Nephron progenitor cell (in vitro differentiated cells): ENCODE data around the gene TAP2.

Experiments used
- DNase-seq: peaks from one replicate; pipeline ENCODE4 v3.0.0; 2021
- H3K27ac Mint-ChIP-seq: 2 replicates; pipeline ENCODE4 v1.8.0; 2021; ENCODE audit warnings: mild to moderate bottlenecking, moderate library complexity, mixed read lengths
- H3K27me3 Mint-ChIP-seq: 2 replicates; pipeline ENCODE4 v1.8.0; 2021; ENCODE audit warnings: mild to moderate bottlenecking, low read depth, mixed read lengths; ENCODE audit not compliant: poor library complexity
- H3K36me3 Mint-ChIP-seq: 2 replicates; pipeline ENCODE4 v1.8.0; 2021; ENCODE audit warnings: low read depth, mixed read lengths
- H3K4me1 Mint-ChIP-seq: 2 replicates; pipeline ENCODE4 v1.8.0; 2021; ENCODE audit warnings: mixed read lengths
- H3K4me3 Mint-ChIP-seq: 2 replicates; pipeline ENCODE4 v1.8.0; 2021; ENCODE audit warnings: mild to moderate bottlenecking, moderate library complexity, mixed read lengths
- H3K9me3 Mint-ChIP-seq: 2 replicates; pipeline ENCODE4 v1.8.0; 2021; ENCODE audit warnings: mild to moderate bottlenecking, moderate library complexity, mixed read lengths
- CTCF ChIP-seq: fragments of 200-600 bp; sonication (generic); IDR thresholded peaks from 2 replicates; pipeline ENCODE4 v1.5.0; 2021; ENCODE audit warnings: antibody characterized with exemption

Gene TAP2

GRCh38 chr6:32818867-32819266 lies 19.7 kb downstream of the TAP2 start:
- no peak for DNase-seq
- Mint-ChIP-seq H3K4me1 (peaks cover 20% of the 10 kb centered on the region), H3K9me3 (no peaks in the 10 kb centered on the region), H3K27ac (no peak overlapping the region), H3K36me3 (no peaks in the 10 kb centered on the region), H3K4me3 (no peak overlapping the region), H3K27me3 (peaks cover 28% of the 10 kb centered on the region)
- no peak for TF ChIP-seq CTCF

- Mint-ChIP-seq H3K4me3 (no peak within 1 kb of the TSS), H3K27ac (no peak within 1 kb of the TSS), H3K4me1 (peaks cover 20% of the 10 kb centered on the region), H3K36me3 (no peaks in the 10 kb centered on the region), H3K27me3 (peaks cover 33% of the 10 kb centered on the region), H3K9me3 (no peaks in the 10 kb centered on the region)
- DNase-seq: no peak
- no peak for TF ChIP-seq CTCF
These were observed 21.8 kb downstream of the TAP2 start, which contains the start of gene HLA-DOB for GRCh38 chr6:32816746-32817204. Gene HLA-DOB, minus strand, starts transcription at chr6:32817002. Its CDS starts 51 bp downstream, at chr6:32816951.

- no peak for TF ChIP-seq CTCF
- Mint-ChIP-seq H3K27ac (no peak overlapping the region), H3K9me3 (no peaks in the 10 kb centered on the region), H3K27me3 (peaks cover 33% of the 10 kb centered on the region), H3K4me3 (no peak overlapping the region), H3K4me1 (peaks cover 20% of the 10 kb centered on the region), H3K36me3 (no peaks in the 10 kb centered on the region)
- no peak for DNase-seq
These were observed 22.5 kb downstream of the TAP2 start for GRCh38 chr6:32815996-32816395.

- H3K4me1 Mint-ChIP-seq: peaks cover 20% of the 10 kb centered on the region
- H3K9me3 Mint-ChIP-seq: no peaks in the 10 kb centered on the region
- no peak overlapping the region for H3K4me3 Mint-ChIP-seq
- H3K36me3 Mint-ChIP-seq: no peaks in the 10 kb centered on the region
- H3K27ac Mint-ChIP-seq: no peak overlapping the region
- peaks cover 27% of the 10 kb centered on the region for H3K27me3 Mint-ChIP-seq
- DNase-seq: no peak
- TF ChIP-seq CTCF: no peak
These were observed 23.4 kb downstream of the TAP2 start for GRCh38 chr6:32815115-32815514.

- Mint-ChIP-seq H3K9me3 (no peaks in the 10 kb centered on the region), H3K27me3 (peaks cover 19% of the 10 kb centered on the region), H3K4me3 (no peak overlapping the region), H3K36me3 (no peaks in the 10 kb centered on the region), H3K27ac (no peak overlapping the region), H3K4me1 (peaks cover 12% of the 10 kb centered on the region)
- no peak for DNase-seq
- no peak for TF ChIP-seq CTCF
These were observed 24.4 kb downstream of the TAP2 start for GRCh38 chr6:32814145-32814544.

GRCh38 chr6:32809171-32809570 lies 29.4 kb downstream of the TAP2 start:
- Mint-ChIP-seq H3K27ac (no peak overlapping the region), H3K36me3 (no peaks in the 10 kb centered on the region), H3K4me1 (peaks cover under 1% of the 10 kb centered on the region), H3K9me3 (no peaks in the 10 kb centered on the region), H3K4me3 (no peak overlapping the region), H3K27me3 (peaks cover 19% of the 10 kb centered on the region)
- no peak for TF ChIP-seq CTCF
- no peak for DNase-seq
